ENCODE results near the gene CDH10.

The CDH10 gene

GRCh38 chr5:24595329-24595728 lies 49.4 kb downstream of the CDH10 start:
- no peak for DNase-seq

GRCh38 chr5:24591426-24591825 lies 53.4 kb downstream of the CDH10 start:
- no peak for DNase-seq

- no peak for DNase-seq
Observed at GRCh38 chr5:24589566-24589965, 55.2 kb downstream of the CDH10 start.

GRCh38 chr5:24585751-24586150 lies 59.0 kb downstream of the CDH10 start:
- DNase-seq: no peak

DNA sequence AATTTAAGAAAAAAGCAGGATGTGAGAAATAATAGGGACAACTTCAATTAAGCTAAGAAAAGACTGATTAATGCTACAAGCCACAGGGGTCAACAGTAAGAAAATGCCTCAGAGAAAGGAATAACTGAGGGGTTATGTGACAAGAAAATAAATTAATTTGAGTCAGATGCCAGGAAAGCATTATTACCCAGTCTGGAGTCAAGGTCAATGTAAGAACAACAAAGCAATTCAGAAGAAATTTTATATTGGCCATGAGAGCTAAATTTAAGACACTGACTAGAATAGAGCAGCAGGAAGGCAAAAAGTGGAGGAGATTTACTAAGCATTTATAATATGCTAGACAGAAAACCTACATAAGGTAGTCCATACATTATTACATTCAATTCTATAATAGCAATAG lies 73.5 kb downstream of the CDH10 start:
- DNase-seq: no peak

DNA sequence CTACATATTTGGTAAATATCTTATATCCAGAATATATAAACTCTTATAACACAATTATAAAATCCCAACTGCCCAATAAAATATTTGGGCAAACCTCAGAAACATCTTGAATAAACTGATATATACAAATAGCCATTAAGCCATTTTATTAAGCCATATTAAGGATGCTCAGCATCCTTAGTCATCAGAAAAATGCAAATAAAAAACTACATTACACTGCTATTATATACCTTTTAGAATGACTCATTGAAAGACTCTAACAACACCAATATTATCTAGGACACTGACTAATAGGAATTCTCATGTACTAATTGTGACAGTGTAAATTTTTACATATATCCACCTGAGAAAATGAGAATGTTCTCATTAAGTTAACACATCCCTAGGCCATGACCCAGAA lies 77.8 kb downstream of the CDH10 start:
- DNase-seq: no peak

DNA sequence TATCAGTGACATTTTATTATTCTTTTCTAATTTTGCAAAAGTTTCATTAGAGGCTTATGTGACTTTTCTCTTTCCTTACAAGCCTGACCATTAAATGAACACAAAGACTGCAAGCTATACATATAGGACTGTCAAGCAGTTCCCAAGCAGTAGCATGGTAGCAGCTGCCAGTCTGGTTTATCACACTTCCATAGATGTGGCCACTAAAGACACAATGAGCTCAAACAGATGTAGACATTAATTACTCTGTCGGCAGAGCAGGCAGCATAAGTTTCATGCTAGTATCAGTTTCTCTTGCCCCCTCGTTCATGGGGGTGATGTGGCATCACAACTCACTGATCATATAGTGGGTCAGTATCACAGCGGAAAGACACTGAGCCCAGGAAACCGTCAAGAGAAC lies 89.5 kb downstream of the CDH10 start:
- DNase-seq: no peak

GRCh38 chr5:24547132-24547531 lies 97.6 kb downstream of the CDH10 start:
- no peak for DNase-seq

- DNase-seq: no peak
Observed at GRCh38 chr5:24539613-24540012, 105.2 kb downstream of the CDH10 start.

GRCh38 chr5:24538346-24538745 lies 106.4 kb downstream of the CDH10 start:
- DNase-seq: no peak

DNA sequence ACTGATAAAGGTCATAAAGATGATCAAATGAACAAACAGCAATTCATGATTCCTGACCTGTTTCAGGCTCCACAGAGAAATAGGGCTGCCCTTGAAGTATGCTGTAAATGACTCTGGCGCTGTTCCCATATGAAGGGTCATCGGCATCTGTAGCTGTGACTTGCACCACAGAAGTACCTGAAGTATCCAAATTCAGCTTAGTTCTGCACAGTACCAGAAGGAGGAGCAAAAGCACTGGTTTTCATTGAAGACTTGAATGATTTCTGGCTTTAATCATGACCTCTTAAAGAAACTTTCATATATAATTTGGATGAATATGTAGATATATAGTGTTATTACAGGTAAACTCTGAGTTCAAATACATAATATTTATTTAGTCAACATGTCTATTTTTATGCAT lies 109.1 kb downstream of the CDH10 start:
- DNase-seq: no peak

- no peak for DNase-seq
Observed at GRCh38 chr5:24530906-24531305, 113.9 kb downstream of the CDH10 start.

DNA sequence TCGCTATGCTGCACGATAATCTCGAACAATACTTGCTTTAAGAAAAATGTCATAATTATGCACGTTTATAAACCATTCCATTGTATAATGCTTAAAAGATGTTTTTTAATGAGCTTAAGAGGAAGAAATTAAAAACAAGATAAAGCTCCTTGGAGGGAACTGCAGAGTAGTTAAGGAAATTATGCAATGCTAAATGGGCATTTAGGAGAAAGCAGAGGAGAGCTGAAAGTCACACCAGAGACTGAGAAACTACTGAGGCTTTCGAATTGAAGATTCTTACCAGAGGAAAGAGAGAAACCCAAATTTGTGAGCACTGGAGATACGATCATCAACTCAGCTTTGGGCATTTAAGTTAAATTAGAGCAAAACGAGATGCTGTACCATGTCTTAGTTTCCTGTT lies 119.4 kb downstream of the CDH10 start:
- no peak for DNase-seq

GRCh38 chr5:24512423-24512822 lies 132.4 kb downstream of the CDH10 start:
- no peak for DNase-seq

GRCh38 chr5:24510523-24510988 lies 134.2 kb downstream of the CDH10 start:
- no peak for DNase-seq

- no peak for DNase-seq
Observed at GRCh38 chr5:24509943-24510342, 134.8 kb downstream of the CDH10 start.

- DNase-seq: no peak
Observed at GRCh38 chr5:24505258-24505657, 139.5 kb downstream of the CDH10 start.

- DNase-seq: no peak
Observed at GRCh38 chr5:24497591-24498157, 147.1 kb downstream of the CDH10 start.

DNA sequence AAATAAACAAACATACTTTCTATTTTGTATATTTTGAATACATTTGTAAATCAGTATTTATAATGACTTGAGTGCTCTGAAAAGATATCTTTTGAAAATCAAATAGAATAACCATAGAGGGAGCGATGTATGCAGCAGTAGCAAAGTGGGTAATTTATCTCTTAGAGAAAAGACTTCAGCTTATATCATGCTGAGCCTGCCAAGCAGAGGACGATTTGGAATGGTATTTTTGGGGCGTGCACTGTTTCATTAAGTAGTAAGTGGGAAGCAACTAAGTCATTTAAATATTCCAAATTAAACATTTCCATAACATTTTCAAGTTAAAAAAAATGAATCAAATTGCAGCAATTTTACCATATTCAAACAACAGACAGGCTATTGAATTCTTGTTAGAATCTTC lies 147.6 kb downstream of the CDH10 start:
- DNase-seq: no peak

DNA sequence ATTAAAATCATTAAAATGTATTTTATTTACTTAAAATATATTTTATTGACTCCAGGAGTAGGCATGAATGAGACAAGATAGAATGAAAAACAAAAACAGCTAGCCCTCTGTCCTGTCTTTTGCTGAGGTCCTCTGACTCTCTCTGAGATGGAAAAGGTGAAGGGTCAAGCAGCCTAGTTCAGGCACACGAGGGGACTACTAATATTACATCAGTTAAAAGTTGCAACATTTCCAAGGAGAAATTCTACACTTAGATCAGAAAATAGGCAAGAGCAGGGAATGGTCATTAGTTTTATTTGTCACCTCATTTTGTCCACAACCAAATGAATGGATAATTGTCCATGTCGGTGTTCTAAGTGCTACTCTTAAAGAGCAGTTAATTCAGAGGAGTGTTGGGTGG lies 148.5 kb downstream of the CDH10 start:
- no peak for DNase-seq

- no peak for DNase-seq
Observed at GRCh38 chr5:24492229-24492628, 152.5 kb downstream of the CDH10 start.

DNA sequence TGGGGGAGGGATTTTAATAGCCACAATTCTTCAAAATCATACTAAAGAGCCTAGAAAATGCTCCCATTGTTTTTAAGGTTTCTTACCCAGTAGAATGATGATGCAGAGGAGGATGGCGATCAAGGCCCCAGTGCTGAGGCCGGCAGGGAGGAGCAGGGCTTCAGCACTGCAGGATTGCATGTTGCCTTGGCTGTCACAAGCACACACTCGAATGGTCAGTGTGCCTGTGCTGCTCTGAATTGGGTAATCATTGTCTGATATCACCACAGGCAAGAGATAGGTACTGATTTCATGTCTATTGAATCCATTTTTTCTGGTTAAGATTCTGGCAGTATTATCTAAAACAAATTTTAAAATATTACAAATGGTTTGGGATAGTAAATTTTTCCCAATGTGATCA lies 153.3 kb downstream of the CDH10 start:
- DNase-seq: no peak

- no peak for DNase-seq
Observed at GRCh38 chr5:24487368-24488229, 157.2 kb downstream of the CDH10 start.

- no peak for DNase-seq
Observed at GRCh38 chr5:24480952-24481351, 163.8 kb downstream of the CDH10 start.

DNA sequence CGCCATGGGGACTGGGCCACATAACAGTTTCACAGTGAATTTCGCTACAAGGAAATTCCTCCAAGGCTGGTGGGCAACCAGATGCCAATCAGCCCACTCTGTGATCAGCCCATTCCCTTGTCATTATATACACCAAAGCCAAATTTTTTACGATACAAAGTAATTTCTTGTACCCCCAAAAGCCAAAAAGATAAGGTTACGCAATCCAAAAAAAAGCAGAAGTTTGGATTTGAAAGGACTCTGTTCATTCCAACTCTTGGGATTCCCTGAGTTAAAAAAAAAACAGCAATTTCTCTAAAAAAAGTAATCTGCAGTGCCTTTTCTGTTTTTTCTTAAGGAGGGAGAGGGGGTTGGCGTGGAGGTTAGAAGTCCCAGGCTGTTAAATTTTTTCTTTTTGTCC lies 166.8 kb downstream of the CDH10 start:
- no peak for DNase-seq
